Neural cell (in vitro differentiated cells): ENCODE measurements around the gene TSPO2. TPM values are rescaled to one million over a fixed set of nuclear protein-coding genes. Genes with fewer than 3 reads are reported as not detected.

Experiments used
- H2AFZ ChIP-seq: fragments of 200-600, 300-800 bp; sonication (generic), shearing (Covaris generic); 2 replicates; pipeline ENCODE4 v1.6.0; 2014; ENCODE audit warnings: low read depth, mild to moderate bottlenecking, antibody characterized with exemption, low read length, moderate library complexity
- H3F3A ChIP-seq: fragments of 200-600 bp; shearing (Covaris generic); 2 replicates; pipeline ENCODE4 v1.6.1; 2016; ENCODE audit warnings: mild to moderate bottlenecking, moderate library complexity, mixed read lengths, antibody characterized with exemption, low read length; ENCODE audit not compliant: insufficient read depth, poor library complexity, severe bottlenecking
- H3K27ac ChIP-seq: fragments of 200-600, 300-800 bp; sonication (generic), shearing (Covaris generic); 2 replicates; pipeline ENCODE4 v1.5.1; 2014; ENCODE audit warnings: mild to moderate bottlenecking, low read length, moderate library complexity
- H3K27me3 ChIP-seq: fragments of 300-800, 200-600 bp; sonication (generic), shearing (Covaris generic); 2 replicates; pipeline ENCODE4 v1.6.0; 2014; ENCODE audit warnings: mild to moderate bottlenecking, low read depth, low read length, moderate library complexity; ENCODE audit not compliant: insufficient read depth
- H3K36me3 ChIP-seq: fragments of 300-800, 200-600 bp; sonication (generic), shearing (Covaris generic); 2 replicates; pipeline ENCODE4 v1.5.1; 2014; ENCODE audit warnings: mild to moderate bottlenecking, antibody characterized with exemption, low read length, moderate library complexity; ENCODE audit not compliant: insufficient read depth
- H3K4me2 ChIP-seq: fragments of 300-800, 200-600 bp; sonication (generic), shearing (Covaris generic); 2 replicates; pipeline ENCODE4 v1.6.0; 2014; ENCODE audit warnings: mild to moderate bottlenecking, low read length
- H3K4me3 ChIP-seq: fragments of 300-800, 200-600 bp; sonication (generic), shearing (Covaris generic); 2 replicates; pipeline ENCODE4 v1.5.1; 2014; ENCODE audit warnings: mild to moderate bottlenecking, low read length, moderate library complexity
- H3K79me2 ChIP-seq: fragments of 200-600 bp; shearing (Covaris generic); replicated peaks from 2 replicates; pipeline ENCODE4 v1.6.0; 2014; ENCODE audit warnings: mild to moderate bottlenecking, low read length, moderate library complexity; ENCODE audit not compliant: insufficient read depth
- H3K9ac ChIP-seq: fragments of 300-800, 200-600 bp; sonication (generic), shearing (Covaris generic); 2 replicates; pipeline ENCODE4 v1.6.1; 2016; ENCODE audit warnings: mild to moderate bottlenecking, low read length, mixed read lengths
- H3K9me2 ChIP-seq: fragments of 200-600 bp; shearing (Covaris generic); 2 replicates; pipeline ENCODE4 v1.6.1; 2016; ENCODE audit warnings: mild to moderate bottlenecking, low read length, mixed read lengths; ENCODE audit not compliant: insufficient read depth
- H3K9me3 ChIP-seq: fragments of 200-600, 300-800 bp; sonication (generic), shearing (Covaris generic); 2 replicates; pipeline ENCODE4 v1.6.1; 2016; ENCODE audit warnings: mild to moderate bottlenecking, mixed run types, low read length, moderate library complexity, mixed read lengths
- H4K20me1 ChIP-seq: fragments of 200-600 bp; shearing (Covaris generic); 2 replicates; pipeline ENCODE4 v1.6.1; 2016; ENCODE audit warnings: mild to moderate bottlenecking, mixed run types; ENCODE audit not compliant: insufficient read depth
- CTCF ChIP-seq: fragments of 450-650 bp; IDR thresholded peaks from 2 replicates; pipeline ENCODE4 v1.5.1; 2014; ENCODE audit warnings: antibody characterized with exemption, mild to moderate bottlenecking, moderate library complexity; ENCODE audit not compliant: poor library complexity, severe bottlenecking
- EP300 ChIP-seq: fragments of 450-650 bp; conservative IDR thresholded peaks from 2 replicates; pipeline ENCODE4 v1.6.1; 2014; ENCODE audit warnings: antibody characterized with exemption, mild to moderate bottlenecking, moderate library complexity; ENCODE audit not compliant: poor library complexity, severe bottlenecking
- EZH2 ChIP-seq: fragments of 200-600, 300-800 bp; shearing (Covaris generic), sonication (generic); IDR thresholded peaks from 2 replicates; pipeline ENCODE4 v1.6.1; 2014; ENCODE audit warnings: antibody characterized with exemption, low read length, borderline replicate concordance, mild to moderate bottlenecking; ENCODE audit not compliant: insufficient read depth, poor library complexity, severe bottlenecking
- MXI1 ChIP-seq: fragments of 450-650 bp; conservative IDR thresholded peaks from 2 replicates; pipeline ENCODE4 v1.6.1; 2014; ENCODE audit warnings: antibody characterized with exemption, mild to moderate bottlenecking; ENCODE audit not compliant: poor library complexity, severe bottlenecking
- POLR2AphosphoS5 ChIP-seq: IDR thresholded peaks from 2 replicates; pipeline ENCODE4 v1.6.1; 2012
- RAD21 ChIP-seq: fragments of 450-650 bp; conservative IDR thresholded peaks from 2 replicates; pipeline ENCODE4 v1.6.1; 2014; ENCODE audit warnings: antibody characterized with exemption, mild to moderate bottlenecking, moderate library complexity
- REST ChIP-seq: IDR thresholded peaks from 2 replicates; pipeline ENCODE4 v1.6.1; 2012; ENCODE audit warnings: borderline replicate concordance
- SMC3 ChIP-seq: fragments of 450-650 bp; conservative IDR thresholded peaks from 2 replicates; pipeline ENCODE4 v1.6.1; 2014; ENCODE audit warnings: antibody characterized with exemption, mild to moderate bottlenecking, moderate library complexity; ENCODE audit not compliant: poor library complexity
- TAF1 ChIP-seq: IDR thresholded peaks from 2 replicates; pipeline ENCODE4 v1.6.1; 2012; ENCODE audit warnings: low read depth
- polyA plus RNA-seq: library from polyadenylated mRNA; depleted of rRNA; stranded (reverse); fragments of >200 nt; gene quantifications from 2 replicates; pipeline ENCODE4 v1.2.3, GENCODE V29; 2014

TSPO2 gene
- polyA plus RNA-seq, 1 donor from 2014 or later = not detected

- TF ChIP-seq RAD21 (no peak), MXI1 (no peak), POLR2AphosphoS5 (no peak), EP300 (no peak), CTCF (no peak), SMC3 (no peak), TAF1 (no peak), REST (no peak), EZH2 (no peak)
- Histone ChIP-seq H3K27me3 (peaks cover 5% of the 10 kb centered on the region), H4K20me1 (no peaks in the 10 kb centered on the region), H3K9me2 (no peaks in the 10 kb centered on the region), H3K27ac (no peak overlapping the region), H3F3A (no peaks in the 10 kb centered on the region), H3K4me3 (no peak overlapping the region), H3K9me3 (peaks cover 3% of the 10 kb centered on the region), H3K9ac (no peak overlapping the region), H3K36me3 (no peaks in the 10 kb centered on the region), H3K79me2 (no peaks in the 10 kb centered on the region), H3K4me2 (no peak overlapping the region), H2AFZ (no peak overlapping the region)
Measured at GRCh38 chr6:41023114-41023513, 19.2 kb upstream of the TSPO2 start.

GRCh38 chr6:41025966-41026530 lies 16.2 kb upstream of the TSPO2 start:
- H3K79me2 ChIP-seq = no peaks in the 10 kb centered on the region
- no peak overlapping the region for H2AFZ ChIP-seq
- no peak overlapping the region for H3K9ac ChIP-seq
- no peaks in the 10 kb centered on the region for H3K9me3 ChIP-seq
- H3K27me3 ChIP-seq = peaks cover 11% of the 10 kb centered on the region
- no peak overlapping the region for H3K4me2 ChIP-seq
- H3K36me3 ChIP-seq = no peaks in the 10 kb centered on the region
- H3F3A ChIP-seq = no peaks in the 10 kb centered on the region
- no peak overlapping the region for H3K27ac ChIP-seq
- TF ChIP-seq MXI1 (no peak), EZH2 (no peak), TAF1 (no peak), CTCF (no peak), SMC3 (no peak), POLR2AphosphoS5 (no peak), EP300 (no peak), REST (no peak), RAD21 (no peak)
- H4K20me1 ChIP-seq = no peaks in the 10 kb centered on the region
- no peak overlapping the region for H3K4me3 ChIP-seq
- H3K9me2 ChIP-seq = no peaks in the 10 kb centered on the region
